ENCODE data around the gene FAM72D.
"Not testable (repeated sequence)": the region's sequence is repeated elsewhere in the genome, so short reads cannot be mapped to it uniquely, and the experiment has no call there.

Gene FAM72D

DNA sequence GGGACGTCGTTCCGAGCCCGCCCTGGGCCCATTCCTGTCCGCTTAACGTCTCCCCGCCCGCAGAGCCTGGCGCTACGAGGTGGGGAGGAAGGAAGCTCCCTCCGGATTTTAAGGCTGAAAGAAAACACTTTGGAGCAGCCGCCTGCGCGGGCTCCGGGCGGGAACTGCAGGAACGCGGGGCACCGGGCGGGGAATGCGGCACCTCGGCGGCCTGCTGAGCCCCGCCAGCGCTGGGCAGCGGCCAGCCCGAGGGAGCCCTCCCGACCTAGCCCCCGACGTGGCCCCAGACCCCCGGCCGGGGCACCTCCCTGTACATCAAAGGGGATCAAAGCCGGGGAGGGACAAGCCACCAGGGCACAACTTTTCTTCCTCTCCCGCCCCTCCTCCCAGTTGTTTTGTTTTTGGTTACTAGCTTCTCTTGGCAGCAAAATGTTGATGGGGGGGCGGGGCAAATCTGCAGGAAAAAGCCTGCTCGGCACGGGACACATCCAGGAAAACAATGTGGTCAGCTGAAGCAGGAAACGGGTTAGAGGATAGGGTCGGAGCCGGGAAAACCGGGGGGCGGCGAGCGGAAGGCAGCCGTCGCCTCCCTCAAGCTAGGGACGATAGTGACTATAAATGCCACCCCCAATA lies 2.1 kb upstream of the FAM72D start:
- DNase-seq = not testable (repeated sequence)

- not testable (repeated sequence) for DNase-seq
Measured at GRCh38 chr1:145094655-145095211, 1.0 kb upstream of the FAM72D start.

DNA sequence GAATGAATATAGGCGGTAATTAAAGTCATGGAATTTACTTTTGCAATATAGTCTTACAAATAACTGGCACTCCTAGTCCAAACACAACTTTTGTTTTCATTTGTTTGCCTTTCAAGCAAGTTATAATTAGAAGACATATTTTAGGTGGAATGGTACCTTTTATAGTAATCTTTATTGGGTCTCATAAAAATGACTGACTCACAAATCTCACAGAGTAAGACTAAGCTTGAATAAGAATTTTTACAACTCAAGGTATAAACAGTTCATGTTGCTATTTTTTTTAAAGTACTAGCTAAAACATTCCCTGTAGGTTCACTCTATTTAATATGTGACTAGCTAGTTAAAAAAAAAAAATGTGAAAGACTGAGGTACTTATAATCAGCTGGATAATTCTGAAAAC lies 6.0 kb downstream of the FAM72D start:
- DNase-seq = not testable (repeated sequence)

DNA sequence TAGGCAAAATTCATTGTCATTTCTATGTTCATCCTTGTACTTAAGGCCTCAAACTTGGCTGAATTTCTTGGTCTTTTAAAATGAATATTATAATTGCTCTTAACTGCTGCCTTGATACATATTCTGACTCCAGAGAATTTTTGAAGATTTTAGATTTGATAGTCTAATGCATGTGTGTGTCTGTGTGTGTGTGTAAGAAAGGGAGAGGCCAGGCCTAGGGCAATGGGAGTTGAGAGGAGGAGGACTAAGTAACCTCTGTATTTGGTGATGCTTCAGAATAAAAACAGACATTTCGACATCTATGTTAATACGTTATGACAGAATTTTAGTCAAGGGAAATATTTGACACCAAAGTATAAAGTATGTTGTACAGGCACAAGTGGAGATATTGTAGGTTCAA lies 7.5 kb downstream of the FAM72D start:
- not testable (repeated sequence) for DNase-seq

- DNase-seq = not testable (repeated sequence)
Measured at GRCh38 chr1:145111674-145112073, 15.9 kb downstream of the FAM72D start.

DNA sequence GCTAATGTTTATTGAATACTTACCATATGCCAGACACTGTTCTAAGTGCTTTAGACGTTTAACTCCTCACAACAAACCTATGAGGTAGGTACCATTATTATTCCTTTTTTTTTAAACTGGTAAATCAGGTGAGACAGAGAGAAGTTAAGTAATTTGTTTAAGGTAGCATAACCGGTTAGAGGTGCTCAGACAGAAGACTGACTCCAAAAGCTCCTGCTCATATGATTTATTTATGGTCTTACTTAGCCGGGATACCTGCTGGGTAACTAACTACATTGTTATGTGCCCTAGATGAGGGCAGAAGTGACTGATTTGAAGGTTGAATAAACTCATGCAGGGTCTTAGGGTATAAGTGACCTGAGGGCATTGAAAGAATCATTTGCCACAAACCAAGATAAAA lies 16.9 kb downstream of the FAM72D start:
- not testable (repeated sequence) for DNase-seq

GRCh38 chr1:145114560-145115057 lies 18.8 kb downstream of the FAM72D start:
- not testable (repeated sequence) for DNase-seq

- not testable (repeated sequence) for DNase-seq
Measured at GRCh38 chr1:145115587-145116493, 20.1 kb downstream of the FAM72D start.

- DNase-seq = not testable (repeated sequence)
Measured at GRCh38 chr1:145119842-145120241, 24.1 kb downstream of the FAM72D start.

DNA sequence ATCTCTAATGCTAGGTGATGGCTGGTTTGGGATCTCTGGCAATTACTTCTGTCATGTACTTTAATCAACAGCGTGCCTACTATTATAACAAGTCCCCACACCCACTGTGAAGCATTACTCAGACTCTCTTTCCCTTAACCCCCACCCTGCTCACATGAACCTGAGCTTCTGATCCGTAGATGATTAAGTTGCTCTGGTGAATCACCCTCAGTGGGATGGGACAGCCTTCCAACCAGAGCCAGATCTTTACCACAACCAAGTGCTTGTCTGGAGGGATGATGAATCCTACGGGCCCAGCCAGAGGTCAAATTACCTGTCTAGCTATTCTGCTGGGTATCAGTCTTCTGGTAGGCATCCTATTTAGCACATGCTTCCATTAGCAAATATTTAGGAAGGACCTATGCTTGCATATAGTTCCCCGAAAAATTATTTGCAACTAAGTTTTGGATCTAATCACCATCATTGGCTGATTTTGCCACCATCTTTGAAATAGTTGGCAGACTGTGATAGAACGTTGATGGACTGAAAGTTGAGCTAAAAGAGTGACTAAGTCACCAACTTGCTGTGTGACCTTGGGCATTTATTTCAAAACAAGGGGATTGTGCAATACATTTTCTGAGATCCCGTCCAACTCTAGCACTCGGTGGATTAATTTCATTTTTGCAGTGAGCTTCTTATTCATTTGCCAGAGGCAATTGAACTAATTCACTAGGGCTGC lies 26.7 kb downstream of the FAM72D start:
- not testable (repeated sequence) for DNase-seq

- not testable (repeated sequence) for DNase-seq
Measured at GRCh38 chr1:145123062-145123395, 27.3 kb downstream of the FAM72D start.

DNA sequence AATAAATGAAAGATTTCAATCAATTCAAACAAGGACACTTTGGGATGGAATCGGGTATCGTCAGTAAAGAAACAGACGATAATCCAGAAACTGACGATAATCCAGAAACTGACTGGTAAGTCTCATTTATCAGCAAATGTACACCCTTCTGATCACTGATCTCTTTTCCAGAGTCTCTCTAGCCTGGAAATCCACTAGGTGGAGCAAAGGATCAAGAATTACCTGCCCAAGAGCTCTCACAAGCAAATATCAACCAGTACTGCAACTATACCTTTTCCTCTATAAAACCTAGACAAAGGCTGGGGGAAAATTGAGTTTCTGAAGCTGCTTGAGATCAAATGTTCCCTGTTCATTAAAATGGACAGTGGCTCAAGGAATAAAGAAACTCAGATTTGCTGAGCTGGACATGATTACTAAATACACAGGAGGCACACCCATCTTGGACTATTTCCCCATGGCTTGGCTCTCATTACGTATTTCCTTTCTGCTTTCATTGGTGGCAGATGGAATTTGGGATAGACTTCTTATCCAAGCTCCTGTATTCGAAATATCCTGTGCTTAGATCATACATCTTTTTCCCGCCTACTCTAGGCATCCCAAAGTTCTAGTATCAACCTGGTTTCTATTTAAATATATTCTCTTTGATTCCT lies 28.3 kb downstream of the FAM72D start:
- not testable (repeated sequence) for DNase-seq

- not testable (repeated sequence) for DNase-seq
Measured at GRCh38 chr1:145125112-145125511, 29.3 kb downstream of the FAM72D start.

DNA sequence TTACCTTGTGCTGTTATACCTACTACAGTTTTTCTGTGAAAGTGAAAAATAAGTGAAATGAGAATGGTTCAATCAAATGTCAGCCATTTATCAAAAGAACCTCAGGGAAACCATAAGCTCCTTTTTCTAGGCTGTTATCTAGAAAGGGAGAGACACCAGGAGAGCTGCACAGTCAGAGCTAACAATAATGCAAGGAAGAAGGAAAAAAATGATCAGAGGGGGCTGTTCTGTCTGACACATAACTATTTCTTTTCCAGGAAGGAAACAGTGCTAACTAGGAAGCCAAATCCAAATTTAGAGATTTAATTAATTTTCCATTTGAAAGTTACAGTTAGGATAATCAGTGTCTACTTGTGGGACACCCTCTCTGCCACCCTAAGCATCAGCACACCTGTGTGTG lies 31.4 kb downstream of the FAM72D start:
- not testable (repeated sequence) for DNase-seq

GRCh38 chr1:145128697-145129469 lies 33.1 kb downstream of the FAM72D start:
- DNase-seq = not testable (repeated sequence)

- DNase-seq = not testable (repeated sequence)
Measured at GRCh38 chr1:145134476-145134875, 38.7 kb downstream of the FAM72D start.

DNA sequence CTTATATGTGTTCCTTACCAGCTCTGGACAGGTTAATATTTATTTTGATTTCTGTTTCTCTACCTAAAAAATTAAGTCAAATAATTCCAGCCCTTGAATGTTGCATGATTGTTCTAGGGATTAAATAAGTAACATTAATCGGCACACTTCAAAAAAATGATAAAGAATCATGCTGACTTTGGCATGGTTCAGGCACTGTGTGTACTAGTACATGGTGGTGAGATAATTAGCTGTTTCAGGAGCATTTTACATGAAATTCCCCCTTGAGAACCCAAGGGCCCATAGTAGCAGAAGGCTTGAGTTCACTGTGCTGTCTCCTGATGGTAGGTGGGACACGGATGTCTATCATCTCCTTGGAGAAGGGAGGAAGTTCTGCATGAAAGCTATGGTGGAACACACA lies 44.8 kb downstream of the FAM72D start:
- not testable (repeated sequence) for DNase-seq

DNA sequence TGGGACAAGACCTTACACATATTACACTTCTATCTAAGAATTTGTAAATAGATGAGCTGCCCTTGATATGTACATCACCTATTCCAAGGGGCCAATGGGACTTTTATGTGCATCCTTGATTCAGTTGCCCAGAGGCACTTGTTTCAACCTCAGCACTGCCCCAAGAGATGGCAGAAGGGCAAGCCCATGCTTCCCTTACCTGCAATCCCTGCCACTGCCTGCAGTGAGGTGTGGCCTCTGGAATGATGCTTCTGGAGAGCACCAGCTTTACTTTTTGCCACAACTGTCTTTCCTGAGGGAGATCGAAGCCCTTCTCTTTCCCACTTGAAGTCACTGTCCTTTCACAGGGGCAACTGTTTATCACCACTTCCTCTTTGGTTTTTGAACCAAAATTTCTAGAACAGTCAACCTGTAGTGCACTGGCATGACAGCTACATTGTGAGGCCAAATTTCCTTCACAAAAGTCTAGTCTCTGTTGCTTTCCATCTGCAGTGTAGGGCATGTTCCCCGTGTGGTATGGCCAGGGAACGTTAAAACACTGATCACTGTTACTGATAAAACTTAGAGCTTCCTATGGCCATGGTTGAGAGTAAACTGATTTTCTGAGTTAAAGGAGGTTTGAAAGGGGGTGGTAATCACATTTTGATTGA lies 48.6 kb downstream of the FAM72D start:
- DNase-seq = not testable (repeated sequence)

- DNase-seq = not testable (repeated sequence)
Measured at GRCh38 chr1:145146308-145146707, 50.5 kb downstream of the FAM72D start.

DNA sequence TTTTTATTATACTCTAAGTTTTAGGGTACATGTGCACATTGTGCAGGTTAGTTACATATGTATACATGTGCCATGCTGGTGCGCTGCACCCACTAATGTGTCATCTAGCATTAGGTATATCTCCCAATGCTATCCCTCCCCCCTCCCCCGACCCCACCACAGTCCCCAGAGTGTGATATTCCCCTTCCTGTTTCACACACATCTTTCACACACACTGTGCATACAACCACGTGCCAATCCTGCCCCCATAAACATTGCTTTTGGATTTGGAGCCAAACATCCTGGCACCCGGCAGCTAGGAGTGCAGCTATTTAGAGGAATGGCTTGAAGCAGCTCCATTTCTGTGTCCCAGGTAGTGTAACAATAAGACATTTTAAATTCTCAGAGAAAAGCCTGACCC lies 51.4 kb downstream of the FAM72D start:
- DNase-seq = not testable (repeated sequence)

- not testable (repeated sequence) for DNase-seq
Measured at GRCh38 chr1:145155421-145155820, 59.6 kb downstream of the FAM72D start.
